ENCODE results near the gene ADORA1. TPM values are rescaled to one million over a fixed set of nuclear protein-coding genes. Genes with fewer than 3 reads are reported as not detected.

Gene ADORA1
- total and polyA plus RNA-seq, 2 donors (not counting 1 experiment from before 2014, with no cell fraction given): not detected

- Mint-ChIP-seq H3K9me3 (ENCODE audit: insufficient read depth) (no peaks in the 10 kb centered on the region), H3K27me3 (peaks cover 35% of the 10 kb centered on the region), H3K4me3 (no peak overlapping the region), H3K4me1 (no peaks in the 10 kb centered on the region), H3K27ac (no peak overlapping the region)
- ChIA-PET CTCF (no interaction called here), POLR2A (no interaction called here)
- intact Hi-C loops (cut with micrococcal nuclease): no loop called here
- no peaks in the 10 kb centered on the region for H3K79me2 ChIP-seq (ENCODE audit: control insufficient read depth, insufficient read depth, low read length)
- no peak for DNase-seq
- ATAC-seq (ENCODE audit: low read depth): no peak
- TF ChIP-seq EZH2 (IDR thresholded peaks at IDR 0.05; ENCODE audit: borderline replicate concordance, insufficient read depth, low read depth, low read length, poor library complexity, severe bottlenecking): no peak
- no peak for TF ChIP-seq CTCF (IDR thresholded peaks at IDR 0.05)
- H3K27me3 ChIP-seq (replicated peaks in 1 of 4; ENCODE audit: control extremely low read depth in 1 of 4, control insufficient read depth in 3 of 4, insufficient read depth in 4 of 4, low read length in 3 of 4): peaks cover 0 to 9% (median 0%) of the 10 kb centered on the region in 4 experiments
- no peak overlapping the region for H3K4me3 ChIP-seq (ENCODE audit: control extremely low read depth in 1 of 5, extremely low read depth in 1 of 5, insufficient read depth in 1 of 5, low read depth in 2 of 5, low read length in 4 of 5)
- H3K36me3 ChIP-seq (replicated peaks in 1 of 2; ENCODE audit: control extremely low read depth in 1 of 2, control insufficient read depth in 1 of 2, extremely low read depth in 1 of 2, insufficient read depth in 2 of 2, low read length in 1 of 2): no peaks in the 10 kb centered on the region
- H3K9ac ChIP-seq (ENCODE audit: low read length): no peak overlapping the region
- H3K4me1 ChIP-seq (ENCODE audit: control insufficient read depth in 2 of 2, insufficient read depth in 2 of 2, low read length in 2 of 2): no peaks in the 10 kb centered on the region
- no peak overlapping the region for H3K4me2 ChIP-seq (replicated peaks; ENCODE audit: low read depth, low read length, poor library complexity, severe bottlenecking)
- H3K9me3 ChIP-seq (ENCODE audit: control extremely low read depth in 1 of 3, control insufficient read depth in 2 of 3, insufficient read depth in 1 of 3, low read length in 2 of 3): peaks cover 0 to 4% (median 0%) of the 10 kb centered on the region in 3 donors
- WGBS (ENCODE audit: insufficient coverage): 96% methylated on average over 3 of the region's 3 CpGs
- H2AFZ ChIP-seq (ENCODE audit: insufficient read depth, low read depth, low read length, poor library complexity, severe bottlenecking): no peak overlapping the region
- H3K27ac ChIP-seq (ENCODE audit: low read length in 2 of 2): no peak overlapping the region
- H4K20me1 ChIP-seq (ENCODE audit: control insufficient read depth, insufficient read depth, low read length, poor library complexity, severe bottlenecking): no peaks in the 10 kb centered on the region
These were observed 68.8 kb downstream of the ADORA1 start for GRCh38 chr1:203196371-203196770.

- H3K36me3 ChIP-seq (replicated peaks in 1 of 2; ENCODE audit: control extremely low read depth in 1 of 2, control insufficient read depth in 1 of 2, extremely low read depth in 1 of 2, insufficient read depth in 2 of 2, low read length in 1 of 2): no peaks in the 10 kb centered on the region
- DNase-seq: no peak
- no peak overlapping the region for H2AFZ ChIP-seq (ENCODE audit: insufficient read depth, low read depth, low read length, poor library complexity, severe bottlenecking)
- peaks cover 0 to 9% (median 1%) of the 10 kb centered on the region in 4 experiments for H3K27me3 ChIP-seq (replicated peaks in 1 of 4; ENCODE audit: control extremely low read depth in 1 of 4, control insufficient read depth in 3 of 4, insufficient read depth in 4 of 4, low read length in 3 of 4)
- no CpG with 5 or more reads among the region's 3 CpGs for WGBS (ENCODE audit: insufficient coverage)
- H3K4me1 ChIP-seq (ENCODE audit: control insufficient read depth in 2 of 2, insufficient read depth in 2 of 2, low read length in 2 of 2): no peaks in the 10 kb centered on the region
- H3K9ac ChIP-seq (ENCODE audit: low read length): no peak overlapping the region
- ChIA-PET POLR2A (no interaction called here), CTCF (no interaction called here)
- H3K4me3 ChIP-seq (ENCODE audit: control extremely low read depth in 1 of 5, extremely low read depth in 1 of 5, insufficient read depth in 1 of 5, low read depth in 2 of 5, low read length in 4 of 5): no peak overlapping the region
- TF ChIP-seq EZH2 (IDR thresholded peaks at IDR 0.05; ENCODE audit: borderline replicate concordance, insufficient read depth, low read depth, low read length, poor library complexity, severe bottlenecking): no peak
- H3K4me2 ChIP-seq (replicated peaks; ENCODE audit: low read depth, low read length, poor library complexity, severe bottlenecking): no peak overlapping the region
- H3K79me2 ChIP-seq (ENCODE audit: control insufficient read depth, insufficient read depth, low read length): no peaks in the 10 kb centered on the region
- no peaks in the 10 kb centered on the region for H3K9me3 Mint-ChIP-seq (ENCODE audit: insufficient read depth)
- no peak overlapping the region for H3K27ac Mint-ChIP-seq
- no peak for ATAC-seq (ENCODE audit: low read depth)
- H3K4me1 Mint-ChIP-seq: no peaks in the 10 kb centered on the region
- peaks cover 33% of the 10 kb centered on the region for H3K27me3 Mint-ChIP-seq
- intact Hi-C loops (cut with micrococcal nuclease): no loop called here
- H3K27ac ChIP-seq (ENCODE audit: low read length in 2 of 2): no peak overlapping the region
- H3K9me3 ChIP-seq (ENCODE audit: control extremely low read depth in 1 of 3, control insufficient read depth in 2 of 3, insufficient read depth in 1 of 3, low read length in 2 of 3): peaks cover 0 to 4% (median 0%) of the 10 kb centered on the region in 3 donors
- no peaks in the 10 kb centered on the region for H4K20me1 ChIP-seq (ENCODE audit: control insufficient read depth, insufficient read depth, low read length, poor library complexity, severe bottlenecking)
- no peak overlapping the region for H3K4me3 Mint-ChIP-seq
These were observed 70.1 kb downstream of the ADORA1 start for GRCh38 chr1:203197625-203198024.

All from B cell (primary cell).